ENCODE measurements around the gene LIN52. TPM values are rescaled to one million over a fixed set of nuclear protein-coding genes. Genes with fewer than 3 reads are reported as not detected.

The LIN52 gene
- total and polyA plus RNA-seq, 2 of the 13 experiments (the other 11 are each of a cell fraction or from before 2014, with no cell fraction given) = 11.4 to 23.3 TPM

DNA sequence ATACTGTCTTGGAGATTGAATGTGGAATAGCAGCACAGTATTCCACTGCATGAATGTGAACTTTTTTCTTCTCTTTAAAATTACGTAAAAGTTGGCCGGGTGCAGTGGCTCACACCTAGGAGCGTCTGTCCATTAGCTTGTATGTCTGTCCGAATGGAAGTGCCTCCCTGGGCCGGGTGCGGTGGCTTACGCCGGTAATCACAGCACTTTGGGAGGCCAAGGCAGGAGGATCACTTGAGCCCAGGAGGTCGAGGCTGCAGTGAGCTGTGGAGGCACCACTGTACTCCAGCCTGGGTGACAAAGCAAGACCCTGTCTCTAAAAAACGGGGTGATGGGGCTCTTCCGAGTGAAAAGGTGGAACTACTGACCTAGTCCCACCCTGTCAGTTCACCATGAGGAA, 131.9 kb downstream of the LIN52 start:
- BruUV-seq (replicated peaks) = no TSS peak
- Histone ChIP-seq H3K4me1 (ENCODE audit: insufficient read depth, low read length) (peaks cover 12% of the 10 kb centered on the region; the same call in 1 of the 2 replicates), H3K9ac (ENCODE audit: insufficient read depth, low read depth, low read length) (no peak overlapping the region), H3K36me3 (replicated peaks in 1 of 2; ENCODE audit: control insufficient read depth in 1 of 2, insufficient read depth in 2 of 2, low read length in 2 of 2) (no peaks in the 10 kb centered on the region), H4K20me1 (ENCODE audit: insufficient read depth, low read length) (no peaks in the 10 kb centered on the region), H3K27ac (ENCODE audit: extremely low read length, insufficient read depth, low read length) (no peak overlapping the region), H3K79me2 (ENCODE audit: insufficient read depth, low read length) (no peaks in the 10 kb centered on the region), H3K27me3 (ENCODE audit: control insufficient read depth in 1 of 2, insufficient read depth in 2 of 2, low read length in 2 of 2) (peaks cover 11 to 51% of the 10 kb centered on the region in 2 experiments), H3K9me3 (ENCODE audit: low read length) (no peaks in the 10 kb centered on the region), H2AFZ (ENCODE audit: low read length) (no peak overlapping the region), H3K4me2 (ENCODE audit: low read depth, low read length) (no peak overlapping the region), H3K4me3 (replicated peaks in 1 of 3; ENCODE audit: insufficient read depth in 1 of 3, low read depth in 2 of 3, low read length in 3 of 3) (no peak overlapping the region)
- ChIA-PET CTCF (ENCODE audit: low intra/inter-chr PET ratio, low total read pairs) (interaction anchor here (3.1 kb wide), 1 partner anchor 34 kb away, joined by 14 read pairs; no protein-coding TSS in a partner anchor), POLR2A (no interaction called here)
- intact Hi-C loops (cut with micrococcal nuclease; ENCODE audit: unreplicated experiment) (loop anchor here (1.0 kb wide), 1 partner anchor 35 kb away; no protein-coding TSS in a partner anchor), in situ Hi-C loops (cut with HindIII; ENCODE audit: extremely low pct_ligation_motif_present, low pct_unique_long_range_greater_than_20kb) (loop anchor here (5.0 kb wide), 1 partner anchor 41 kb away; no protein-coding TSS in a partner anchor)
- WGBS (ENCODE audit: low lambda C conversion rate) = 68% methylated on average over 11 of the region's 11 CpGs
- ATAC-seq (no peak), DNase-seq (ENCODE audit: low spot score) (no peak), FAIRE-seq (no peak)
- TF ChIP-seq RXRB (CRISPR knock-in tag; IDR thresholded peaks at IDR 0.05; ENCODE audit: borderline replicate concordance) (no peak), CCDC6 (CRISPR knock-in tag; IDR thresholded peaks at IDR 0.05) (no peak), TOPORS (CRISPR knock-in tag; IDR thresholded peaks at IDR 0.05) (no peak), ZFP62 (CRISPR knock-in tag; IDR thresholded peaks at IDR 0.05) (no peak), SOX13 (IDR thresholded peaks at IDR 0.05) (no peak), SOX13 (CRISPR knock-in tag; conservative IDR thresholded peaks at IDR 0.05 in 1 of 2, IDR thresholded peaks at IDR 0.05 in 1 of 2) (no peak), ZNF296 (CRISPR knock-in tag; conservative IDR thresholded peaks at IDR 0.05) (no peak), ZEB1 (IDR thresholded peaks at IDR 0.05; ENCODE audit: insufficient replicate concordance, low read depth) (no peak)
- TF ChIP-seq, protein P1, sequence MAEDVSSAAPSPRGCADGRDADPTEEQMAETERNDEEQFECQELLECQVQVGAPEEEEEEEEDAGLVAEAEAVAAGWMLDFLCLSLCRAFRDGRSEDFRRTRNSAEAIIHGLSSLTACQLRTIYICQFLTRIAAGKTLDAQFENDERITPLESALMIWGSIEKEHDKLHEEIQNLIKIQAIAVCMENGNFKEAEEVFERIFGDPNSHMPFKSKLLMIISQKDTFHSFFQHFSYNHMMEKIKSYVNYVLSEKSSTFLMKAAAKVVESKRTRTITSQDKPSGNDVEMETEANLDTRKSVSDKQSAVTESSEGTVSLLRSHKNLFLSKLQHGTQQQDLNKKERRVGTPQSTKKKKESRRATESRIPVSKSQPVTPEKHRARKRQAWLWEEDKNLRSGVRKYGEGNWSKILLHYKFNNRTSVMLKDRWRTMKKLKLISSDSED (CRISPR knock-in tag; IDR thresholded peaks at IDR 0.05) = no peak
- TF ChIP-seq, protein P2, sequence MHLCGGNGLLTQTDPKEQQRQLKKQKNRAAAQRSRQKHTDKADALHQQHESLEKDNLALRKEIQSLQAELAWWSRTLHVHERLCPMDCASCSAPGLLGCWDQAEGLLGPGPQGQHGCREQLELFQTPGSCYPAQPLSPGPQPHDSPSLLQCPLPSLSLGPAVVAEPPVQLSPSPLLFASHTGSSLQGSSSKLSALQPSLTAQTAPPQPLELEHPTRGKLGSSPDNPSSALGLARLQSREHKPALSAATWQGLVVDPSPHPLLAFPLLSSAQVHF (CRISPR knock-in tag; IDR thresholded peaks at IDR 0.05) = no peak
- TF ChIP-seq, protein P3, sequence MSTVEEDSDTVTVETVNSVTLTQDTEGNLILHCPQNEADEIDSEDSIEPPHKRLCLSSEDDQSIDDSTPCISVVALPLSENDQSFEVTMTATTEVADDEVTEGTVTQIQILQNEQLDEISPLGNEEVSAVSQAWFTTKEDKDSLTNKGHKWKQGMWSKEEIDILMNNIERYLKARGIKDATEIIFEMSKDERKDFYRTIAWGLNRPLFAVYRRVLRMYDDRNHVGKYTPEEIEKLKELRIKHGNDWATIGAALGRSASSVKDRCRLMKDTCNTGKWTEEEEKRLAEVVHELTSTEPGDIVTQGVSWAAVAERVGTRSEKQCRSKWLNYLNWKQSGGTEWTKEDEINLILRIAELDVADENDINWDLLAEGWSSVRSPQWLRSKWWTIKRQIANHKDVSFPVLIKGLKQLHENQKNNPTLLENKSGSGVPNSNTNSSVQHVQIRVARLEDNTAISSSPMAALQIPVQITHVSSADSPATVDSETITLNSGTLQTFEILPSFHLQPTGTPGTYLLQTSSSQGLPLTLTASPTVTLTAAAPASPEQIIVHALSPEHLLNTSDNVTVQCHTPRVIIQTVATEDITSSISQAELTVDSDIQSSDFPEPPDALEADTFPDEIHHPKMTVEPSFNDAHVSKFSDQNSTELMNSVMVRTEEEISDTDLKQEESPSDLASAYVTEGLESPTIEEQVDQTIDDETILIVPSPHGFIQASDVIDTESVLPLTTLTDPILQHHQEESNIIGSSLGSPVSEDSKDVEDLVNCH (CRISPR knock-in tag; IDR thresholded peaks at IDR 0.05) = no peak
- TF ChIP-seq, protein P4, sequence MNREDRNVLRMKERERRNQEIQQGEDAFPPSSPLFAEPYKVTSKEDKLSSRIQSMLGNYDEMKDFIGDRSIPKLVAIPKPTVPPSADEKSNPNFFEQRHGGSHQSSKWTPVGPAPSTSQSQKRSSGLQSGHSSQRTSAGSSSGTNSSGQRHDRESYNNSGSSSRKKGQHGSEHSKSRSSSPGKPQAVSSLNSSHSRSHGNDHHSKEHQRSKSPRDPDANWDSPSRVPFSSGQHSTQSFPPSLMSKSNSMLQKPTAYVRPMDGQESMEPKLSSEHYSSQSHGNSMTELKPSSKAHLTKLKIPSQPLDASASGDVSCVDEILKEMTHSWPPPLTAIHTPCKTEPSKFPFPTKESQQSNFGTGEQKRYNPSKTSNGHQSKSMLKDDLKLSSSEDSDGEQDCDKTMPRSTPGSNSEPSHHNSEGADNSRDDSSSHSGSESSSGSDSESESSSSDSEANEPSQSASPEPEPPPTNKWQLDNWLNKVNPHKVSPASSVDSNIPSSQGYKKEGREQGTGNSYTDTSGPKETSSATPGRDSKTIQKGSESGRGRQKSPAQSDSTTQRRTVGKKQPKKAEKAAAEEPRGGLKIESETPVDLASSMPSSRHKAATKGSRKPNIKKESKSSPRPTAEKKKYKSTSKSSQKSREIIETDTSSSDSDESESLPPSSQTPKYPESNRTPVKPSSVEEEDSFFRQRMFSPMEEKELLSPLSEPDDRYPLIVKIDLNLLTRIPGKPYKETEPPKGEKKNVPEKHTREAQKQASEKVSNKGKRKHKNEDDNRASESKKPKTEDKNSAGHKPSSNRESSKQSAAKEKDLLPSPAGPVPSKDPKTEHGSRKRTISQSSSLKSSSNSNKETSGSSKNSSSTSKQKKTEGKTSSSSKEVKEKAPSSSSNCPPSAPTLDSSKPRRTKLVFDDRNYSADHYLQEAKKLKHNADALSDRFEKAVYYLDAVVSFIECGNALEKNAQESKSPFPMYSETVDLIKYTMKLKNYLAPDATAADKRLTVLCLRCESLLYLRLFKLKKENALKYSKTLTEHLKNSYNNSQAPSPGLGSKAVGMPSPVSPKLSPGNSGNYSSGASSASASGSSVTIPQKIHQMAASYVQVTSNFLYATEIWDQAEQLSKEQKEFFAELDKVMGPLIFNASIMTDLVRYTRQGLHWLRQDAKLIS (CRISPR knock-in tag; IDR thresholded peaks at IDR 0.05) = no peak

Measured in HepG2 (cell line).